Natural killer cell treated with Interleukin-12 subunit alpha and Interleukin-12 subunit beta and Interleukin-15 and Interleukin-18, amount 100 ng/mL, for 72 hours (primary cell): ENCODE results near the gene NOC2L. TPM values are rescaled to one million over a fixed set of nuclear protein-coding genes. Genes with fewer than 3 reads are reported as not detected.
"Not testable (repeated sequence)": the region's sequence is repeated elsewhere in the genome, so short reads cannot be mapped to it uniquely, and the experiment has no call there.

Source experiments
- ATAC-seq, 2 donors: fragments of 150-1000 bp; cut with Tn5 transposase in 1 of 2; sonication (Bioruptor Pico), chemical (Tn5 transposase) in 1 of 2; 2 replicates each; pipeline ENCODE4 v1.10.0; 2021
- DNase-seq: peaks from one replicate; pipeline ENCODE4 v3.0.0; 2022; ENCODE audit warnings: low spot score
- H3K27ac Mint-ChIP-seq, 2 donors: 1 replicate in 1 of 2; 2 replicates in 1 of 2; pipeline ENCODE4 v1.8.0; 2022; ENCODE audit warnings: mixed read lengths in 2 of 2, mild to moderate bottlenecking in 1 of 2, moderate library complexity in 1 of 2
- H3K27me3 Mint-ChIP-seq, 2 donors: 1 replicate in 1 of 2; 2 replicates in 1 of 2; pipeline ENCODE4 v1.8.0; 2022; ENCODE audit warnings: mixed read lengths in 2 of 2
- H3K36me3 Mint-ChIP-seq: one replicate; pipeline ENCODE4 v1.8.0; 2022; ENCODE audit warnings: mixed read lengths
- H3K4me1 Mint-ChIP-seq, 2 donors: 1 replicate in 1 of 2; 2 replicates in 1 of 2; pipeline ENCODE4 v1.8.0; 2022; ENCODE audit warnings: low read depth in 2 of 2, mixed read lengths in 2 of 2, mild to moderate bottlenecking in 1 of 2
- H3K4me3 Mint-ChIP-seq: one replicate; pipeline ENCODE4 v1.8.0; 2022; ENCODE audit warnings: mixed read lengths
- H3K9me3 Mint-ChIP-seq: 2 replicates; pipeline ENCODE4 v1.8.0; 2022; ENCODE audit warnings: mixed read lengths
- total RNA-seq, 2 donors: library from RNA; stranded (reverse); gene quantifications; one replicate each; pipeline ENCODE4 v1.2.3, GENCODE V29; 2022

Gene NOC2L
- total RNA-seq, 2 donors from 2014 or later = 113 to 143 TPM

DNA sequence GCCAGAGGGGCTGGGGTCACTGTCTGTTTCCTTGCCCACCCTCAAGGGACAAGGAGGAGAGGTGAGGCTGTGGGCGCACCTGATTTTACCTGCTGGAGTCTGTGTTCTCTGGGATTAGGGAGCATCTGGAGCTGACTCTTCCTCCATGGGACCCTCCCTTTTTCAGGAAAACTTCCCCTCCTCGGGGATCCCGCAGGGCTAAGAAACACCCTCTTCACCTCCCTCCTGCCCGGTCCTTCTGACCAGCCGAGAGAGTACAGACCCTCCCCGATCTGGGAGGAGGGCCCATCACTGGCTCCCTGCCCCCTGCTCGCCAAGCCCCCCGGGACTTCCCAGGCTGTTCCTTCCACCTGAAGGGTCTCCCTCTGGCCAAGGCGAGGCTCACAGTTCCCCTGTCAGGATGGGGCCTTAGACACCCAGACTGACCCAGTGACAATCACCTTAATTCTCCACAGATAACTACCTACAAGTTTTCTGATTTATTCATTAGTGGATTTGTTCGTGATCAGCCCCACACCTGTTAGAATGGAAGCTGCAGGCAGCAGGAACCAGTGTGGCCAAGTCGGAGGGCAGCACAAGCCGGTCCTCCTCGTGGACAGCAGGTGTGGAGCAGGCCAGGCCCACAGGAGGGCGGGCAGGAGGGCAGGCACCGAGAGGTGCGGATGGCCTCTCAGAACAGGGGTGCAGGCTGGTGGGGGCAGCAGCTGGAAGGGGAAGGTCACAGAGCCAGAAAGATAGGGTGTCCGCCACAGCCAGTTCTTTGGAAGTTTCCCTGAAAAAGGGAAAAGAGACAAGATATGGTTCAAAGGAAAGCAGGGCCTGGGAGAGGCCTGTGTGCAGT, 51.2 kb downstream of the NOC2L start:
- no peak overlapping the region for H3K4me3 Mint-ChIP-seq
- ATAC-seq = no peak
- peaks cover 21 to 29% of the 10 kb centered on the region in 2 donors for H3K27me3 Mint-ChIP-seq
- H3K9me3 Mint-ChIP-seq = no peaks in the 10 kb centered on the region
- H3K36me3 Mint-ChIP-seq = no peaks in the 10 kb centered on the region
- H3K4me1 Mint-ChIP-seq = peaks cover 4 to 5% of the 10 kb centered on the region in 2 donors
- no peak for DNase-seq
- no peak overlapping the region for H3K27ac Mint-ChIP-seq

DNA sequence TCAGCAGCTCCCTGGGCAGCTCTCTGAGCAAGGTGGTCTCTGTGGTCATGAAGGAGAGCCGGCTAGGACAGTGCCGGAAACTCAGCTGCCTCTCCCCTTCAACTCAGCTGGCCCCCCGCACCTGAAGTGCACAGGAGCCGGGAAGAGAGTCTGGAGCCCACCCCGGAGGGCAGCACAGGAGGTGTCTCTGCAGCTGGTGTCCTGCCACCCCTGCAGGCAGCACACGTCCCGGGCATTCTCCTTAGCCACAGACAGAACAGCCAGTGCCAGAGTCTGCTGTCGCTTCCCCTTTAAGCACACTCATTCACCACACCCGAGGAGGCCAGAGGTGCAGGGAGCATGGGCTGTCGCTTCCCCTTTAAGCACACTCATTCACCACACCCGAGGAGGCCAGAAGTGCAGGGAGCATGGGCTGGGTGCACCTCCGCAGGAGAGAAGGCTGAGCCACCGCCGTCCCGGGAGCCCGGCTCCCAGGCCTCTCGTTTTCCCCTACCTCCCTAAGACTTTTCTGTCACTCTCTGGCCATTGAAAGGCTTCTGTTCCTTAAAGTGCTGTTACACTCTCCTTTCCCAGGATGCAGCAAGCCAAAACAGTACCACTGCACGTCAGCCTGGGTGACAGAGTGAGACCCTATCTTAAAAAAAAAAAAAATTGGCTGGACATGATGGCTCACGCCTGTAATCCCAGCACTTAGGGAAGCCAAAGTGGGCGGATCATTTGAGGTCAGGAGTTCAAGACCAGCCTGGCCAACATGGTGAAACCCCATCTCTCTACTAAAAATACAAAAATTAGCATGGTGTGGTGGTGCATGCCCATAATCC, 52.2 kb downstream of the NOC2L start:
- DNase-seq = no peak
- no peak for ATAC-seq
- H3K27me3 Mint-ChIP-seq = peaks cover 13 to 23% of the 10 kb centered on the region in 2 donors

DNA sequence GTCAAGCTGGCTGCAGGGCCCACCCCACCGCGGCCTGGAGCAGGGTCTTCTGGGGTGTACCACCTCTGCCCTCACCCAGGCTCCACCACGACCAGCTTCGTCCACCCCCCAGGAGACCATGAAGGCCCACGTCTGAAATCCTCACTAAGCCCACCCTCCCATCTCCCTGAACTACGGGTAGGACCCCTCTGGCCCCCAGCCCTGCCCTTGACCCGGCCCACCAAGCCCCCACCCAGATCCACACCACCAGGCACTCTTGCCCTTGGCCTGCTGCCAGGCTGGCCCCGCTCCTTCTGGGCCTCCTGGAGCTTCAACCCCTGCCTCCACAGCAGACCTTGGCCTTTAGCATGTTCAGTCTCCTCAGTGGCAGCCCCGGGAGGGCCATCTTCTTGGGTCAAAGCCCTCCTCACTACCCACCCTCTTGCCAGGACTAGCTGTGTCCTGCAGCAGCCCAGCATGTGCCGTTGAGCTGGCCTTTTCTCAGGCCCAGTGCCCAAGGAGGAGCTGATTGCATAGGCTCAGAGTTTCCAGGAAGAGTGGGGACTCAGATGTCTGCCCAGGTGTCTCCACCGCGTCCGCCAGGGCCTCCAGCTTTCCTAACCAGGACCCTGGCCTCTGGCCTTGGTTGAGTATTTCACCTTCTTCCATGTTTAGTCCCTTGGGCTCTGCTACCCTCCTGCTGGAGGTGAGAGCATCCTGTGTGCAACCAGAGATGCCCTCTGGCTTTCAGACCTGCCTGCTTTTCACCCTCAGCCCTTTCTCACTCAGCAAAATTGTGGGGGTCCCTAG, 53.1 kb downstream of the NOC2L start:
- Mint-ChIP-seq H3K9me3 (no peaks in the 10 kb centered on the region), H3K27me3 (peaks cover 13 to 19% of the 10 kb centered on the region in 2 donors), H3K27ac (no peak overlapping the region), H3K36me3 (no peaks in the 10 kb centered on the region), H3K4me3 (peak overlapping the region; percentile 27), H3K4me1 (peaks cover 2 to 4% of the 10 kb centered on the region in 2 donors)
- ATAC-seq = no peak
- no peak for DNase-seq

More for the DNA sequence above, 52.2 kb downstream of the NOC2L start:
- Mint-ChIP-seq H3K36me3 (no peaks in the 10 kb centered on the region), H3K4me3 (peak overlapping the region; percentile 27), H3K4me1 (peaks cover 2 to 4% of the 10 kb centered on the region in 2 donors), H3K9me3 (no peaks in the 10 kb centered on the region), H3K27ac (no peak overlapping the region)

DNA sequence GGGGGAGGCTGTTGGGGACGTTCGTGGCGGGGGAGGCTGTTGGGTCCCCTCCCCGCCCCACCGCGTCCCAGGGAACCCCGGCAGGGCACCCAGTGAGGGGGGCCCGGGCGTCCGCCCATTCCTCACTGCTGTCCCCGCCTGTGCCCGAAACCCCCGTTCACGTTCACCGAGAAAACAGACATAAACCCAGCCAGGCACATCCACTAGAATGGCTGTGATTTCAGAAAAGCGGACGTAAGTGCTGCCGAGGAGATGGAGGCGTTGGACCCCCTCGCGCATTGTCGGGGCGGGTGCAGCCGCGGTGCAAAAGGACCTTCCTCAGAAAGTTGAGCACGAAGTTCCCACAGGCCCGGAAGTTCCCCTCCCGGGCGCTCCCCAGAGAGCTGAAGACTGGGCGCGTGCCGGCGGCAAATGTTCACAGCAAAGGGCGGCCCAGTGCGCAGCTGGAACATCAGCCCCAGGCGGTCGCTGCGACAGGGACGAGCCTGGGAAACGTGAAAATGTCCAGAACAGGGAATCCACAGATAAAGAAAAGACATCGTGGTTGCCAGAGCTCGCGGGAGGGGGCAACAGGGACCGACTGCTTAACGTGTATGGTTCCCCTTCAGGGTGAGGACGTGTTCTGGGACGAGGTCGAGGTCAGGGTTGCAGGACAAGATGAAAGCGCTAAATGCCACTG, 53.8 kb downstream of the NOC2L start:
- peak in 1 of 2 donors; percentile 11 for ATAC-seq

DNA sequence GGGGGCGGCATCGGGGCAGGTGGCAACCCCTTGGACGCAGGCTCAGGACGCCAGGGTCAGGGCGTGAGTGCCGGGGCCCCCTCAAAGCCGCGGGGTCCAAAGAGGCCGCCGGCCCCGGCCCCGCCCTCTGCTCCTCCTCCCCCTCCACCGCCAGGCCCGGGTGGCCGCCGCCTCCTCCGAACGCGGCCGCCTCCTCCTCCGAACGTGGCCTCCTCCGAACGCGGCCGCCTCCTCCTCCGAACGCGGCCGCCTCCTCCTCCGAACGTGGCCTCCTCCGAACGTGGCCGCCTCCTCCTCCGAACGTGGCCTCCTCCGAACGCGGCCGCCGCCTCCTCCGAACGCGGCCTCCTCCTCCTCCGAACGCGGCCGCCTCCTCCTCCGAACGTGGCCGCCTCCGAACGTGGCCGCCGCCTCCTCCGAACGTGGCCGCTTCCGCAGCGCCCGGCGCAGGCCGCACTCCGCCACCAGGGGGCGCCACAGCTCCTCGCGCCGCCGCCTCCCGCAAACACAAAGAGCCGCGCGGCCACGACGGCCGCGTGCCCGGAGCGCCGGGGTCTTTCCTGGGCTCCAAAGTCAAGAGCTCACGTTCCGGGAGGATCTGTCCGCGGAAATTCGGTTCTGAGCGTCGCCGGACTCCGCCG, 54.6 kb downstream of the NOC2L start:
- H3K36me3 Mint-ChIP-seq = no peaks in the 10 kb centered on the region
- peaks cover 2 to 4% of the 10 kb centered on the region in 2 donors for H3K4me1 Mint-ChIP-seq
- H3K27ac Mint-ChIP-seq = no peak overlapping the region
- no peaks in the 10 kb centered on the region for H3K9me3 Mint-ChIP-seq
- peak; percentile 86 for DNase-seq
- ATAC-seq = peak; percentile 90 to 94
- H3K4me3 Mint-ChIP-seq = peak overlapping the region; percentile 54
- H3K27me3 Mint-ChIP-seq = peaks cover 13 to 20% of the 10 kb centered on the region in 2 donors

More for the DNA sequence above, 53.8 kb downstream of the NOC2L start:
- Mint-ChIP-seq H3K4me1 (peaks cover 2 to 4% of the 10 kb centered on the region in 2 donors), H3K9me3 (no peaks in the 10 kb centered on the region), H3K27me3 (peaks cover 13 to 17% of the 10 kb centered on the region in 2 donors), H3K4me3 (peak overlapping the region; percentile 54), H3K36me3 (no peaks in the 10 kb centered on the region), H3K27ac (no peak overlapping the region)
- no peak for DNase-seq

GRCh38 chr1:903721-904271, 55.3 kb downstream of the NOC2L start:
- peak; percentile 59 for DNase-seq
- no peaks in the 10 kb centered on the region for H3K36me3 Mint-ChIP-seq

GRCh38 chr1:903305-903704, 55.8 kb downstream of the NOC2L start:
- H3K9me3 Mint-ChIP-seq = no peaks in the 10 kb centered on the region
- ATAC-seq (no peak), DNase-seq (no peak)
- H3K4me1 Mint-ChIP-seq = peaks cover 7 to 10% of the 10 kb centered on the region in 2 donors
- H3K4me3 Mint-ChIP-seq = peak overlapping the region; percentile 25
- H3K27ac Mint-ChIP-seq = no peak overlapping the region
- H3K36me3 Mint-ChIP-seq = no peaks in the 10 kb centered on the region
- H3K27me3 Mint-ChIP-seq = peaks cover 17 to 23% of the 10 kb centered on the region in 2 donors

More at GRCh38 chr1:903721-904271, 55.3 kb downstream of the NOC2L start:
- H3K27ac Mint-ChIP-seq = no peak overlapping the region
- ATAC-seq = no peak
- H3K4me1 Mint-ChIP-seq = peaks cover 2 to 5% of the 10 kb centered on the region in 2 donors
- H3K9me3 Mint-ChIP-seq = no peaks in the 10 kb centered on the region
- peaks cover 13 to 20% of the 10 kb centered on the region in 2 donors for H3K27me3 Mint-ChIP-seq
- H3K4me3 Mint-ChIP-seq = peak overlapping the region; percentile 25

- Mint-ChIP-seq H3K4me3 (peak overlapping the region; percentile 25), H3K27me3 (peaks cover 17 to 22% of the 10 kb centered on the region in 2 donors), H3K27ac (no peak overlapping the region), H3K4me1 (peaks cover 11 to 15% of the 10 kb centered on the region in 2 donors), H3K36me3 (no peaks in the 10 kb centered on the region), H3K9me3 (no peaks in the 10 kb centered on the region)
- DNase-seq (no peak), ATAC-seq (no peak)
These were observed 56.3 kb downstream of the NOC2L start for GRCh38 chr1:902802-903201.

DNA sequence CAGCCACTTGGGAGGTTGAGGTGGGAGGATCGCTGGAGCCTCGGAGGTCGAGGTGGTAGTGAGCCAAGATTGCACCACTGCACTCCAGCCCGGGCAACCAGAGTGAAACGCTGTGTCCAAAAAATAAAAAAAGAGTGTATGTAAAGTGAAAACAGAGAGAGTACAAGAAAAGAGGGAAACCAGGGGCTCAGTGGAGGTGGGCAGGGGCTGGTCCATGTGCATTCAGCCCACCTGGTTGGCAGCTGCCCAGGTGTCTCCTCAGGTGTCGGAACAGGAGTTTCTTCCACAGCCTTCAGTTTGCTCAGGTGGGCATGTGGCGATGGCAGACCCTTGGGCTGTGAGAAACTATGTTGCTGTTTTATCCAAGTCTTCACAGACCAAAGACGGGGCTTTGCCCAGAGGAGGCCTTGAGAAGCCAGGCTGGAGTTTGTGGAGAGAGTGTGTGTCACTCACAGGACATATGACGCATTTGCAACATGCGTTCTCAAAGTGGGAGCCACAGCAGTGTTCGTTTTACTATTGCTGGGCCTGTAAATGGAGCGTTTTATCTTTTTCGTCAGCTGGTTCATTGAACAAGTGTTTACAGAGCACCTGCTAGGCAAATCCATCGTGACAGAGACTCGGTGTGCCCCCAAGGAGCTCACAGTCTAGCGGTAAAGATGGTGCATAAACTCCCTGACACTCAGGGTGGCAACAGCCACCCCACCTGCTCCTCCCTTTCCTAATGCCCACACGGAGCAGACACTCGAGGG, 57.8 kb downstream of the NOC2L start:
- no peak for DNase-seq
- no peak for ATAC-seq
- no peak overlapping the region for H3K4me3 Mint-ChIP-seq

GRCh38 chr1:899636-900317, 59.3 kb downstream of the NOC2L start:
- ATAC-seq (no peak), DNase-seq (no peak)
- no peak overlapping the region for H3K4me3 Mint-ChIP-seq
- H3K27ac Mint-ChIP-seq = no peak overlapping the region
- peaks cover 30 to 31% of the 10 kb centered on the region in 2 donors for H3K27me3 Mint-ChIP-seq
- H3K4me1 Mint-ChIP-seq = peaks cover 9 to 11% of the 10 kb centered on the region in 2 donors
- H3K36me3 Mint-ChIP-seq = no peaks in the 10 kb centered on the region
- H3K9me3 Mint-ChIP-seq = no peaks in the 10 kb centered on the region

More for the DNA sequence above, 57.8 kb downstream of the NOC2L start:
- Mint-ChIP-seq H3K27me3 (peaks cover 28 to 29% of the 10 kb centered on the region in 2 donors), H3K36me3 (no peaks in the 10 kb centered on the region), H3K27ac (no peak overlapping the region), H3K4me1 (peaks cover 11 to 15% of the 10 kb centered on the region in 2 donors), H3K9me3 (no peaks in the 10 kb centered on the region)

DNA sequence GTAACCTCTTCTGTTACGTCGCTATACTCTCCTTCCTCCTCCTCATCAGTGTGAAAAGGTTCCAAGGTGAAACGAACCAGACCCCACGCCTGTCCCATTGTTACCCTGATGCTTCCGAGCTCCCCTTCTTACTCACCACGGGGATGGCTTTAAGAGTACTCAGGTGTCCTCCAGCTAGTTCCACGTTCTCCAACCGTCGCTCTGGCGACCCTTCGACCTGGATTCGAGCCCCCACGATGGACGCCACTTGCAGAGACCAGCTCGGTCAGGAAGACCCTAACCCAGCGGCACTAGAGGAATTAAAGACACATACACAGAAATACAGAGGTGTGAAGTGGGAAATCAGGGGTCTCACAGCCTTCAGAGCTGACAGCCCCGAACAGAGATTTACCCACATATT, 61.1 kb downstream of the NOC2L start:
- H3K9me3 Mint-ChIP-seq, H3K4me3 Mint-ChIP-seq, H3K36me3 Mint-ChIP-seq, H3K27ac Mint-ChIP-seq, DNase-seq, ATAC-seq: not testable (repeated sequence)
- Mint-ChIP-seq H3K27me3 (peaks cover 30 to 31% of the 10 kb centered on the region in 2 donors), H3K4me1 (peaks cover 9 to 11% of the 10 kb centered on the region in 2 donors)
